Tibial artery (tissue), 4 donors: Measurements from ENCODE around the gene IL1RL1.

ENCODE experiments used
- DNase-seq, 2 donors: peaks; one replicate each; pipeline ENCODE4 v3.0.0-alpha.2; 2019
- H3K27ac ChIP-seq, 2 donors: fragments of 200-600 bp; sonication (generic) in 1 of 2; 1 replicate in 1 of 2; 2 replicates in 1 of 2; pipeline ENCODE4 v1.5.1; 2018 to 2019; ENCODE audit warnings: mild to moderate bottlenecking in 1 of 2
- H3K27me3 ChIP-seq, 2 donors: fragments of 200-600 bp; sonication (generic) in 1 of 2; one replicate each; pipeline versions ENCODE4 v1.5.1 to v1.6.0; 2016 to 2019
- H3K36me3 ChIP-seq, 3 donors: fragments of 200-600 bp; sonication (generic) in 2 of 3; one replicate each; pipeline ENCODE4 v1.5.1; 2016 to 2019; ENCODE audit warnings: mild to moderate bottlenecking in 2 of 3
- H3K4me1 ChIP-seq, 4 donors: fragments of 200-600 bp; sonication (generic) in 2 of 4; 1 replicate in 3 of 4; 2 replicates in 1 of 4; pipeline ENCODE4 v1.5.1; 2016 to 2019
- H3K4me3 ChIP-seq, 2 donors: fragments of 200-600 bp; sonication (generic) in 1 of 2; 1 replicate in 1 of 2; 2 replicates in 1 of 2; pipeline ENCODE4 v1.5.1; 2018 to 2019; ENCODE audit warnings: mild to moderate bottlenecking in 2 of 2
- H3K9me3 ChIP-seq, 3 donors: fragments of 200-600 bp; sonication (generic) in 1 of 3; one replicate each; pipeline ENCODE4 v1.5.1; 2016 to 2019
- intact Hi-C: fragments of 100-400 bp; cut with DNase I; formaldehyde crosslinking; loops from one replicate; pipeline ENCODE4 v1.15.0; 2023; ENCODE audit warnings: low total_unique reads
- TF ChIP-seq, protein P1 (sequence below), 2 experiments: fragments of 200-600 bp in 1 of 2; fragments of 450-650 bp in 1 of 2; IDR thresholded peaks; one replicate each; pipeline ENCODE4 v1.5.1; 2017 to 2019; ENCODE audit warnings: antibody characterized with exemption in 2 of 2, mild to moderate bottlenecking in 1 of 2, moderate library complexity in 1 of 2

IL1RL1 gene

DNA sequence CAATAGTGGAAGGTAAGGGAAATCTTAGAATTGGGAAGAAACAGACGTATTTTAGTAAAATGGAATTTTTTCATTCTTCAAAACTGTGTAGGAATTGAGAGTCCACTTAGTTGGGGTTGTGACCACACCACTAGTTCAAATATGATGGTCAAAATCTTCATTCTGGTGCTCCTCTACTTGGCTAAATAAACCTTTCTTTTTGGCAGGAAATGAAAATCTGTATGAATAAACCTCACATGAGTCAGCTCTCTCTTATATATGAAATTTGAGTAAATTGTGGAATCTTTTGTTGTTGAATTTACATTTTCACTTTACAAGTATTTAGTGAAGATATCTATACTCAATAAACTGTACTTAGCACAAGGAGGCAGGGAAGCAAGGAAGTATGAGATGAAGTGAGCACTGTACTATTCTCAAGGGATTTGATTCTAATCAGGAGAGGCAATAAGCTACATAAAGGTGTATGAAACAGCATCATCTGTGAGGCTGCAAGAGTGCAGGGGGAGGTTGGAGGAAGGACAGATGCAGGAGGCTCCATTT lies 64.8 kb downstream of the IL1RL1 start:
- H3K36me3 ChIP-seq, result no peaks in the 10 kb centered on the region
- intact Hi-C loops, result no loop called here
- no peaks in the 10 kb centered on the region for H3K9me3 ChIP-seq
- H3K27me3 ChIP-seq, result no peaks in the 10 kb centered on the region
- no peak overlapping the region for H3K27ac ChIP-seq
- no peak for DNase-seq
- no peak overlapping the region for H3K4me3 ChIP-seq
- no peaks in the 10 kb centered on the region for H3K4me1 ChIP-seq
- TF ChIP-seq, protein P1, sequence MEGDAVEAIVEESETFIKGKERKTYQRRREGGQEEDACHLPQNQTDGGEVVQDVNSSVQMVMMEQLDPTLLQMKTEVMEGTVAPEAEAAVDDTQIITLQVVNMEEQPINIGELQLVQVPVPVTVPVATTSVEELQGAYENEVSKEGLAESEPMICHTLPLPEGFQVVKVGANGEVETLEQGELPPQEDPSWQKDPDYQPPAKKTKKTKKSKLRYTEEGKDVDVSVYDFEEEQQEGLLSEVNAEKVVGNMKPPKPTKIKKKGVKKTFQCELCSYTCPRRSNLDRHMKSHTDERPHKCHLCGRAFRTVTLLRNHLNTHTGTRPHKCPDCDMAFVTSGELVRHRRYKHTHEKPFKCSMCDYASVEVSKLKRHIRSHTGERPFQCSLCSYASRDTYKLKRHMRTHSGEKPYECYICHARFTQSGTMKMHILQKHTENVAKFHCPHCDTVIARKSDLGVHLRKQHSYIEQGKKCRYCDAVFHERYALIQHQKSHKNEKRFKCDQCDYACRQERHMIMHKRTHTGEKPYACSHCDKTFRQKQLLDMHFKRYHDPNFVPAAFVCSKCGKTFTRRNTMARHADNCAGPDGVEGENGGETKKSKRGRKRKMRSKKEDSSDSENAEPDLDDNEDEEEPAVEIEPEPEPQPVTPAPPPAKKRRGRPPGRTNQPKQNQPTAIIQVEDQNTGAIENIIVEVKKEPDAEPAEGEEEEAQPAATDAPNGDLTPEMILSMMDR (IDR thresholded peaks at IDR 0.05), result no peak

DNA sequence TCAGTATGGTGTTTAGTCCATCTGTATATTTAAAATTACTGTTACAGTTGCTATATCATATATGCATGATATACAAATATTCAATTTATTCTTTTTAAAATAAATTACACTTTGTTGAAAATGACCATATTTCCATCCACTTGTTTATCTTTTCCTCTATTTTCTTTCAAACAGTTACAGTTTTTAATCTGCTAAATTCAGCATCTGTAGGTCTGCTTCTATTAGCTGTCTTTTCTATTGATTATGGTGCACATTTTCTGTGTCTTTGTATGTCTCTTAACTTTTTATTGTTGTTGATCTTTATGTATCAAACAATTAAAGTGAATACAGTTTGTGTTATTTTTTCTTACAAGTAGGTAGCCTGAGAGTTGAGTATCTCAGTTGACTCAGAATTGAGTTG lies 72.4 kb downstream of the IL1RL1 start:
- Histone ChIP-seq H3K27me3 (no peaks in the 10 kb centered on the region), H3K4me3 (no peak overlapping the region), H3K9me3 (peaks cover 0 to 8% (median 8%) of the 10 kb centered on the region in 3 donors), H3K27ac (no peak overlapping the region), H3K36me3 (no peaks in the 10 kb centered on the region), H3K4me1 (no peaks in the 10 kb centered on the region)
- no peak for DNase-seq
- TF ChIP-seq, protein P1 (IDR thresholded peaks at IDR 0.05), result no peak
- intact Hi-C loops, result no loop called here

DNA sequence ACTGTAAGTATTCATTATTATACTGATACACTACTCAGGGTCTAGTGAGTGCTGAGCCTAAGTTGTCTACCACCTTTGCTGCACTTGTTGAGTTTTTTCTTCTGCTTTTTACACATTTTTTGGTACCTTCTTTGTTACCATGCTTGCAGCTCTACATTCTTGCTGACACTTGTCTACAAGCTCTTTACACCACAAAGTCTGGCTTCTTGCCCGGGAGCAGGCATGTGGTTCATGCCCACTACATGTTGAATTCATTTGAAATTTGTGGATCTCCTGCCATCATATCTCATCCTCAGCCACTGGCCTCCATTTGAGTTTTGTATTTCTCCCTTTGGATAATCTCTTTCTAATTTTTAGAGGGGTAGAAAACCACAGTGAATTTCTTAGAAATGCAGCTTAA lies 74.2 kb downstream of the IL1RL1 start:
- no peaks in the 10 kb centered on the region for H3K27me3 ChIP-seq
- no peak overlapping the region for H3K4me3 ChIP-seq

DNA sequence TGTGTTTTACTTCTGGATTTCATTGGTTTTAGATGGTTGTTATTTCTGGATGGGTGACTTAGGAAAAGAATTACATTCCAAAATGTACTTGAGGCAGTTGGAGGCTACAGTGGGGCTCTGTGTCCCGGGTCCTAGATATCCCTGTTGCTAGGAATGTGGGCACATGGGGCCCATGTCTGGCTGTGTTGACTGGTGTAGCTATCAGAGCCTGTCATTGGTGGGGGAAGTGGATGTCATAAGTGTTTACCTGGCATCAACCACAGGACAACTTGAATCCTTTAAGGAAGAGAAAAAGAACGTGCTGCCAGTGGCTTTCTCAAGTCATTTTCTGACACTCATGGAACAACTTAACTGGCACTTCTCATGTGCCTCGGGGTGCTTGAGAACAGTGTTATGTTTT lies 74.6 kb downstream of the IL1RL1 start:
- H3K4me3 ChIP-seq, result no peak overlapping the region
- H3K27ac ChIP-seq, result no peak overlapping the region
- DNase-seq, result no peak
- TF ChIP-seq, protein P1 (IDR thresholded peaks at IDR 0.05), result no peak
- H3K27me3 ChIP-seq, result no peaks in the 10 kb centered on the region
- H3K9me3 ChIP-seq, result peaks cover 0 to 8% (median 8%) of the 10 kb centered on the region in 3 donors
- intact Hi-C loops, result no loop called here
- no peaks in the 10 kb centered on the region for H3K4me1 ChIP-seq
- no peaks in the 10 kb centered on the region for H3K36me3 ChIP-seq

More for the DNA sequence above, 74.2 kb downstream of the IL1RL1 start:
- DNase-seq, result no peak
- H3K4me1 ChIP-seq, result no peaks in the 10 kb centered on the region
- intact Hi-C loops, result no loop called here
- H3K27ac ChIP-seq, result no peak overlapping the region
- H3K36me3 ChIP-seq, result no peaks in the 10 kb centered on the region
- TF ChIP-seq, protein P1 (IDR thresholded peaks at IDR 0.05), result no peak
- peaks cover 0 to 8% (median 8%) of the 10 kb centered on the region in 3 donors for H3K9me3 ChIP-seq

DNA sequence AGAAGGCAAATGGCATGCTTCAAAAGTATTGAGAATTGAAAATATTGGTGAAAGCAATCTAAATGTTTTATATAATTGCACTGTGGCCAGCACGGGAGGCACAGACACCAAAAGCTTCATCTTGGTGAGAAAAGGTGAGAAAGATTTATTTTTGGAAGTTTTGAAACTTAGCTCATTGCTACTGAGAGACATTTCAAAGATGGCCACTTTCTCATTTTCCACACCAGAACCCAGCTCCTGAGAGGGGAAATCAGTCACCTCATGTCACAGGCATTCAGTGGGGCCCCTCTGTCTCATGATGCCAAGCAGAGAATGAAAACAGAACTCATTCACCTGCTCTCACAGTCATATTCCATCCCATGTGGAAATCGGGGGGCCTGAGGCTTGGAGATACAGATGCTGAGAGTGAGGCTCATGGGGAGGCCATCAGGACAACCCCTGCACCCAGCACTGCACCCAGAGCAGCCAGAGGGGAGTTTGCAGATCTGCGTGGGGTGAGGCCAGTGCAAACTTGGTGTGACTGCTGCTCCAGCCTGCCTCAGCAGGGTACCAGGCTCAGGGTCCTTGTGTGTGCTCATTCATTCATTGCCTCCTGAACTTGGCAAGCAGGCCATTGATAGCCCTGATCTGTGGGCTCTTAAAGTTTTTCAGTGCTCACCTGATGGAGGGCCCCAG lies 75.6 kb downstream of the IL1RL1 start:
- TF ChIP-seq, protein P1 (IDR thresholded peaks at IDR 0.05), result no peak
- Histone ChIP-seq H3K4me1 (no peaks in the 10 kb centered on the region), H3K27me3 (no peaks in the 10 kb centered on the region), H3K9me3 (peaks cover 0 to 8% (median 8%) of the 10 kb centered on the region in 3 donors), H3K4me3 (no peak overlapping the region), H3K27ac (no peak overlapping the region), H3K36me3 (no peaks in the 10 kb centered on the region)
- DNase-seq, result no peak
- intact Hi-C loops, result no loop called here
